HL-60/S4 treated with phorbol 12-myristate 13-acetate at 8.2 ng/mL for 4 days and 3 days (cell line): Measurements from ENCODE around the gene OR10G2.

Source experiments
- in situ Hi-C: fragments of 300-500 bp; cut with MboI; formaldehyde crosslinking; loops from 2 replicates; pipeline ENCODE4 v1.15.0; 2022; ENCODE audit warnings: low sequenced_read_pairs

Gene OR10G2

DNA sequence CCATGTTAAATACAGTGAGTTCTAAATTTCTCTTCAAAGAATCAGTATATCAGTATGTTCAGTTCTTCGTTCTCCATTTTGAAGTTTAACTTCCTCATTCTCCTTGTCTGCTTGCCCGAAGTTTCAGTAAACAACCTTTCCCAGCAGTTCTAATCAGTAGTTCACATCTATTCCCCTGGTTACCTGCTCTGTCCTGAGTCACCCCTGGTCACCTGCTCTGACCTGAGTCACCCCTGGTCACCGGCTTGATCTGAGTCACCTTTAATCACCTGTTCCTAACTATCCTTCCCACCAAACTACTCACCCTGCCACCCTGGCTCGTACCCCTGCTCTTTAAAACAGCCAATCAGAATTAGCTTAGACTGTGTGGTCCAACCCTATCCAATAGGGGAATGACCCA, 45.4 kb downstream of the OR10G2 start:
- in situ Hi-C loops: no loop called here
